Adrenal gland (tissue), 5 donors: Measurements from ENCODE around the gene TIMM44.

ENCODE experiments used
- CTCF ChIP-seq, 6 experiments: fragments of 450-650 bp in 4 of 6; fragments of 200-600 bp in 2 of 6; sonication (generic) in 1 of 6; IDR thresholded peaks; 1 replicate in 5 of 6; 2 replicates in 1 of 6; pipeline versions ENCODE4 v1.5.1 to v1.8.0; 2016 to 2021; ENCODE audit warnings: antibody characterized with exemption in 6 of 6, mild to moderate bottlenecking in 2 of 6, moderate library complexity in 1 of 6
- POLR2A ChIP-seq, 2 donors: fragments of 450-650 bp; IDR thresholded peaks; one replicate each; pipeline ENCODE4 v1.6.1; 2017; ENCODE audit warnings: antibody characterized with exemption in 2 of 2, mild to moderate bottlenecking in 2 of 2, moderate library complexity in 1 of 2
- donor health status: DM: no; HTN: no; CAD: no.

GRCh38 chr19:7916103-7916954 is 27.1 kb downstream of the TIMM44 start:
- TF ChIP-seq CTCF (IDR thresholded peaks at IDR 0.05), result no peak
- TF ChIP-seq POLR2A (IDR thresholded peaks at IDR 0.05), result peak in 1 of 2 donors; percentile 6
